Parathyroid adenoma (tissue), 2 donors: ENCODE data around the gene IL1RAPL2.

ENCODE experiments used
- H2AFZ ChIP-seq: fragments of 300-600 bp; sonication (generic); one replicate; pipeline ENCODE4 v1.7.0; 2017; ENCODE audit warnings: antibody characterized with exemption, mild to moderate bottlenecking
- H3K27ac ChIP-seq: fragments of 300-600 bp; sonication (generic); one replicate; pipeline ENCODE4 v1.7.0; 2017
- H3K27me3 ChIP-seq: fragments of 300-600 bp; sonication (generic); one replicate; pipeline ENCODE4 v1.7.0; 2017; ENCODE audit warnings: low read length; ENCODE audit not compliant: control insufficient read depth, insufficient read depth
- H3K36me3 ChIP-seq: fragments of 300-600 bp; sonication (generic); one replicate; pipeline ENCODE4 v1.7.0; 2017; ENCODE audit warnings: low read length; ENCODE audit not compliant: control insufficient read depth, insufficient read depth
- H3K4me1 ChIP-seq: fragments of 300-600 bp; sonication (generic); one replicate; pipeline ENCODE4 v1.7.0; 2017; ENCODE audit warnings: control low read depth
- H3K4me2 ChIP-seq: fragments of 300-600 bp; sonication (generic); one replicate; pipeline ENCODE4 v1.7.0; 2017; ENCODE audit warnings: low read length
- H3K4me3 ChIP-seq: fragments of 300-600 bp; sonication (generic); one replicate; pipeline ENCODE4 v1.7.0; 2017; ENCODE audit warnings: low read depth, low read length
- H3K79me2 ChIP-seq: fragments of 300-600 bp; sonication (generic); one replicate; pipeline ENCODE4 v1.7.0; 2017; ENCODE audit warnings: control low read depth
- H3K9ac ChIP-seq: fragments of 300-600 bp; sonication (generic); one replicate; pipeline ENCODE4 v1.7.0; 2017; ENCODE audit warnings: mild to moderate bottlenecking
- H3K9me3 ChIP-seq: fragments of 300-600 bp; sonication (generic); one replicate; pipeline ENCODE4 v1.7.0; 2017; ENCODE audit warnings: low read length; ENCODE audit not compliant: control insufficient read depth
- TF ChIP-seq, protein P1 (sequence below): fragments of 300-600 bp; sonication (generic); IDR thresholded peaks from one replicate; pipeline ENCODE4 v1.7.0; 2017; ENCODE audit warnings: antibody characterized with exemption, mild to moderate bottlenecking
- donor health status: primary hyperparathyroidism.

The IL1RAPL2 gene

GRCh38 chrX:105618393-105619101 is 1052.5 kb downstream of the IL1RAPL2 start:
- Histone ChIP-seq H3K4me2 (no peak overlapping the region), H3K79me2 (no peaks in the 10 kb centered on the region), H3K4me3 (no peak overlapping the region), H3K9me3 (no peaks in the 10 kb centered on the region), H2AFZ (no peak overlapping the region), H3K4me1 (no peaks in the 10 kb centered on the region), H3K9ac (no peak overlapping the region), H3K27ac (no peak overlapping the region), H3K27me3 (no peaks in the 10 kb centered on the region), H3K36me3 (no peaks in the 10 kb centered on the region)
- TF ChIP-seq, protein P1, sequence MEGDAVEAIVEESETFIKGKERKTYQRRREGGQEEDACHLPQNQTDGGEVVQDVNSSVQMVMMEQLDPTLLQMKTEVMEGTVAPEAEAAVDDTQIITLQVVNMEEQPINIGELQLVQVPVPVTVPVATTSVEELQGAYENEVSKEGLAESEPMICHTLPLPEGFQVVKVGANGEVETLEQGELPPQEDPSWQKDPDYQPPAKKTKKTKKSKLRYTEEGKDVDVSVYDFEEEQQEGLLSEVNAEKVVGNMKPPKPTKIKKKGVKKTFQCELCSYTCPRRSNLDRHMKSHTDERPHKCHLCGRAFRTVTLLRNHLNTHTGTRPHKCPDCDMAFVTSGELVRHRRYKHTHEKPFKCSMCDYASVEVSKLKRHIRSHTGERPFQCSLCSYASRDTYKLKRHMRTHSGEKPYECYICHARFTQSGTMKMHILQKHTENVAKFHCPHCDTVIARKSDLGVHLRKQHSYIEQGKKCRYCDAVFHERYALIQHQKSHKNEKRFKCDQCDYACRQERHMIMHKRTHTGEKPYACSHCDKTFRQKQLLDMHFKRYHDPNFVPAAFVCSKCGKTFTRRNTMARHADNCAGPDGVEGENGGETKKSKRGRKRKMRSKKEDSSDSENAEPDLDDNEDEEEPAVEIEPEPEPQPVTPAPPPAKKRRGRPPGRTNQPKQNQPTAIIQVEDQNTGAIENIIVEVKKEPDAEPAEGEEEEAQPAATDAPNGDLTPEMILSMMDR: no peak

GRCh38 chrX:105634180-105634579 is 1068.2 kb downstream of the IL1RAPL2 start:
- Histone ChIP-seq H3K36me3 (no peaks in the 10 kb centered on the region), H3K27ac (no peak overlapping the region), H3K79me2 (no peaks in the 10 kb centered on the region), H3K4me3 (no peak overlapping the region), H3K4me2 (no peak overlapping the region), H3K27me3 (no peaks in the 10 kb centered on the region), H3K9me3 (no peaks in the 10 kb centered on the region), H3K9ac (no peak overlapping the region), H3K4me1 (no peaks in the 10 kb centered on the region), H2AFZ (no peak overlapping the region)
- TF ChIP-seq, protein P1: no peak

DNA sequence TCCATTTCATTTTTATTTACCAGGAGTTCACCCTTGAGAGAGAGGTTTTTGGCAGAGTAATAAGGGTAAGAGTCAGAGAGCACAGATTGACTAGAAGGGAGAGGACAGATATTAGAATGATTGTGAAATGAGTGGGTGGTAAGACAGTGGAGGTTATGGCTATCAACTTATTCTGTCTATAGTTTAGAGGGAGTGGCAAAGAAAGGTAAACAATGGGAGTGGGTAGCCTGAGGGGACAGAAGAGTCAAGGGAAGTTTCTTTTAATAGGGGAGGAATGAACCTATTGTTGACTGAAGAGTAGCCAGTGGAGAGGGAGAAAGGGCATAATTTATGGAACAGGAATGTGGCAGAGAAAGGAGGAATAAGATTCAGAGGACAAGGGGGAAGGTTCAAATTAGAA is 1069.8 kb downstream of the IL1RAPL2 start:
- Histone ChIP-seq H3K27ac (no peak overlapping the region), H3K9me3 (no peaks in the 10 kb centered on the region), H2AFZ (no peak overlapping the region), H3K79me2 (no peaks in the 10 kb centered on the region), H3K36me3 (no peaks in the 10 kb centered on the region), H3K27me3 (no peaks in the 10 kb centered on the region), H3K4me3 (no peak overlapping the region), H3K9ac (no peak overlapping the region), H3K4me1 (no peaks in the 10 kb centered on the region), H3K4me2 (no peak overlapping the region)
- TF ChIP-seq, protein P1: no peak

- Histone ChIP-seq H3K27ac (no peak overlapping the region), H3K4me2 (no peak overlapping the region), H3K27me3 (no peaks in the 10 kb centered on the region), H3K79me2 (no peaks in the 10 kb centered on the region), H2AFZ (no peak overlapping the region), H3K9me3 (no peaks in the 10 kb centered on the region), H3K4me3 (no peak overlapping the region), H3K9ac (no peak overlapping the region), H3K36me3 (no peaks in the 10 kb centered on the region), H3K4me1 (no peaks in the 10 kb centered on the region)
- TF ChIP-seq, protein P1: no peak
These were observed 1070.7 kb downstream of the IL1RAPL2 start for GRCh38 chrX:105636667-105637066.

- TF ChIP-seq, protein P1: no peak
- Histone ChIP-seq H3K27me3 (no peaks in the 10 kb centered on the region), H3K9ac (no peak overlapping the region), H2AFZ (no peak overlapping the region), H3K27ac (no peak overlapping the region), H3K4me1 (no peaks in the 10 kb centered on the region), H3K36me3 (no peaks in the 10 kb centered on the region), H3K4me3 (no peak overlapping the region), H3K79me2 (no peaks in the 10 kb centered on the region), H3K4me2 (no peak overlapping the region), H3K9me3 (no peaks in the 10 kb centered on the region)
These were observed 1079.8 kb downstream of the IL1RAPL2 start for GRCh38 chrX:105645667-105646357.
